GOT3 (cell line): ENCODE results near the gene PRKAR2B.
"Not testable (repeated sequence)": the region's sequence is repeated elsewhere in the genome, so short reads cannot be mapped to it uniquely, and the experiment has no call there.

Experiments
- DNase-seq: peaks from one replicate; lab custom pipeline; 2025; ENCODE audit warnings: mixed read lengths; lab: John Stamatoyannopoulos, UW

PRKAR2B gene

DNA sequence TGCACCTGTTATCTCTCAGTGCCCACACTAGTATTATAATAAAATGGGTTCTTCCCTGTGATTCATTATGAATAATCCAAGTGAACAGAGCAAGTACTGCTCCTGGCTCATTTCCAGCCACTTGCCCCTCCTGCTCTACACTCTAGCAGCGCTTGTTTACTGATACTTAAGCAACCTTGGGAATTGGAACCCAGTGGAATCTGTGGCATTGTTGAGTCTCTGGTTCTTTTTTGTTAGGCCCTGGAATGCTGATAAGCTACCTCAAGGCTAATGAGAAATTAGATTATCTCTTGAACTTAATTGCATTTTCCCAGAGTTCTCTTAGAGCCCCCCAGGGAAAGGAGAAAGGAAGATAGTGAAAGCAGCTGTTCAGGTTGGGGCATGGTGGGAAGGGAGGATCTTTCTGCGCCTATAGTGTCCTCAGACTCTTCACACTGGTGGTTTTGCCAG lies 34.0 kb downstream of the PRKAR2B start:
- DNase-seq, result no peak

DNA sequence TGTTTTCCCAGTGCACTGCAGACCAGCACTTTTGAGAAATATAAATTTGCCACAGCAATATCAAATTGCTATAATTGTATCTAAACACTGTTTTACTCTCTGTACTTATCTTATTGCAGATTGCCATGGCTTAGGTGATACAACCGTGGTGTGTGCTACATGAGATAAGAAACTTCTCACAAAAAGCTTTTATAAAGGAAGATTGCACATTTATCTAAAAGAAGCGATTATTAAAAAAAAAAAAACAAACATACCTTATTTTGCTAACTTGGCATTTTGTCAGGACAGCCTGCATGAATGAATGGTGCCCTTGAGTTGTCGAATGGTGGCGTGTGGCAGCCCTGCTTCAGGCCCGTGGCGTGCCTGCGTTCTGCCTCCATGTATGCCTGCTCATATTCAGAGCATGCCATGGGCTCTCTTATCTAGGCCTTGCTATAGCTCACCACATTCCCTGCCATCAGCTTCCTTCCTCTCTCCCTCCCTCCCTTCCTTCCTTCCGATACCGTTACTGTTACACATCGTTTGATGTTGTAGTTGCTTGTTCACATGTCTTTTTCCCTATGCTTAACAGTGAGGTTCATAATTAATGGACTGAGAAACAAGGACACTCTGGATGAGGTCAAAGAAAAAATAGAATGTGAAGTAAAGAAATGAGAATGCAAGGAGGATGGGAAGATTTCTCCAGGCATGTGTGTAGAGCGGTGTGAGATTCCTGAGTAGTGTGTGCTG lies 34.9 kb downstream of the PRKAR2B start:
- DNase-seq, result no peak

GRCh38 chr7:107080099-107080505 lies 35.6 kb downstream of the PRKAR2B start:
- no peak for DNase-seq

- no peak for DNase-seq
Measured at GRCh38 chr7:107080533-107080932, 36.0 kb downstream of the PRKAR2B start.

DNA sequence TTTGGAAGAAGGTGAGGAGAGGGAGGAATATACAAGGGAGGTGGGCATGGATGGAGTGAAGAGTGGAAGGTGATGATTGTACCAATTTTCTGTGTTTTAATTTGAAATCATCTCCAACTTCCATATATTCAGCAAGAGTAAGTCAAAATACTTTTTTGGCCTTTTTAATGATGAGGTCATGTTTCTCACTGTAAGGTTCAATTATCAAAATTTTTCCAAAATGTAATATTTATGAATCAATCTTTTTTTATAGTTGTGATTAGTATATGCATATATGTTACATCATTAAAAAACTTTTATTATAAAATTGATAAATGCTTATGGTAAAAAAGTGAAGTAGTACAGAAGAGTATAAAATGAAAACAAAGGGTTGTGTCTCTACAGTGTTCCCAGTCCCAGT lies 40.7 kb downstream of the PRKAR2B start:
- no peak for DNase-seq

DNA sequence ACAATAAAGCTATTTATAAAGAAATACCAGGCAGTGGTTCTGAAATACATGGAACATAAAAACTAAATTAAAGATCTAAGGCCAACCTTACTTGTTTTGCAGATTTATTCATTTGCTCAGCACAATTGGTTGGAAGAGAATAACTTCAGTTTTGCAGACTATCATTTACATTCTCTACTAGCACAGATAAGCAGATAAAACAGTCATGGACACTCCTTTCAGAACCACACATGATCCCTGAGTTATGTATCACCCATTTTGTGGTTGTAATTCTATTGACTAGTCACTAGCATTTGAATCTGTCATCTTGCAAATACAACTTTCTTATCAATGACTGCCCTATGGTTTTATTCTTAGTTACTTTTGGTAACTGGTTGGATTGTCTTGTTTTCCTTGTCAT lies 45.1 kb downstream of the PRKAR2B start:
- DNase-seq, result no peak

- DNase-seq, result no peak
Measured at GRCh38 chr7:107090457-107090856, 46.0 kb downstream of the PRKAR2B start.

- DNase-seq, result no peak
Measured at GRCh38 chr7:107091306-107091705, 46.8 kb downstream of the PRKAR2B start.

GRCh38 chr7:107093671-107094070 lies 49.2 kb downstream of the PRKAR2B start:
- not testable (repeated sequence) for DNase-seq

DNA sequence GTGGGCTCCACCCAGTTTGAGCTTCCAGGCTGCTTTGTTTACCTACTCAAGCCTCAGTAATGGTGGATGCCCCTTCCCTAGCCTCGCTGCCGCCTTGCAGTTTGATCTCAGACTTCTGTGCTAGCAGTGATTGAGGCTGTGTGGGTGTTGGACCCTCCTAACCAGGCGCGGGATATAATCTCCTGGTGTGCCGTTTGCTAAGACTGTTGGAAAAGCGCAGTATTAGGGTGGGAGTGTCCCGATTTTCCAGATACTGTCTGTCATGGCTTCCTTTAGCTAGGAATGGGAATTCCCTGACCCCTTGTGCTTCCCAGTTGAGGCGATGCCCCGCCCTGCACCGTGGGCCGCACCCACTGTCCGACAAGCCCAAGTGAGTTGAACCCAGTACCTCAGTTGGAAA lies 54.6 kb downstream of the PRKAR2B start:
- DNase-seq, result not testable (repeated sequence)

GRCh38 chr7:107100824-107101223 lies 56.3 kb downstream of the PRKAR2B start:
- DNase-seq, result no peak

GRCh38 chr7:107103369-107103768 lies 58.9 kb downstream of the PRKAR2B start:
- no peak for DNase-seq

- DNase-seq, result no peak
Measured at GRCh38 chr7:107104801-107105200, 60.3 kb downstream of the PRKAR2B start.

GRCh38 chr7:107105591-107106245 lies 61.2 kb downstream of the PRKAR2B start:
- DNase-seq, result no peak

DNA sequence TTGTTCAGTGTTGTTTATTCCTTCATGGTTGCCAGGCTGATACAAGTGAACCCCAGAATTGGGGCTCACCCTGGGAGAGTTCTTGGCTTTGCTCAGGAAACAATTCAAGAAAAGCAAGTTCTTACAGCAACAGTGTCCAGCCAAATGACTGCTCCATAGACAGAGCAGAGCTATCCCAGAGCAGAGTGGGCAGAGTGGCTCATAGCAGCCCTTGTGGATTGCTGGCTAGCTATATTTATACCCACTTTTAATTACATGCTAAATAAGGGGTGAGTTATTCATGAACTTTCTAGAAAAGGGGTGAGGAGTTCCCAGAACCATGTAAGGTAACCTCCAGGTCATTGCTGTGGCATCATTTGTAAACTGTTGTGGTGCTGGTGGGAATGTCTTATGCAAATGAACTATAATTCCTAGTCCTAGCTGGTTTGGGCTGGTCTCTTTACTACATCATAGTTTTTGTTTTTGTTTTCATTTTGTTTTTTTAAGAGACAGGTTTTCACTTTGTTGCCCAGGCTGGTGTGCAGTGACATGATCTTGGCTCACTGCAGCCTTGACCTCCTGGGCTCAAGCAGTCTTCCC lies 64.4 kb downstream of the PRKAR2B start:
- DNase-seq, result no peak

GRCh38 chr7:107109955-107110354 lies 65.5 kb downstream of the PRKAR2B start:
- DNase-seq, result no peak

GRCh38 chr7:107111196-107111595 lies 66.7 kb downstream of the PRKAR2B start:
- no peak for DNase-seq

DNA sequence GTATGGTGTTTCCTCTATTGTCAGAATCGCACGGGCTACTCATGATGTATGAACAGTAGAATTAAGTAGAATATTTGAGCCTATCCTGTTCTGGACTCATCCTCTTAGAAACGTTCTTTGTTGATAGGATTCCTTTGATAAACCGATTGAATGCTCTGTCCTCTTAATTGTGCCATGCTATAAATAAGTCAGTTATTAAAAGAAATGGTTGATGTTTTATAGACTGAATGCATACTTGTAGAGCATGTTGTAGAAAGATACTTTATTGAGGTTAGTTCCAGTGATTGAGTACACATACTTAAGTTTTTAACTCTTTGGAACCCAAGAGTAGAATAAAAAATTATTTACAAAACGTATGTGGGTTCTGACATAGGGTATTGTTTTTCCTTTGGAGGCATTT lies 69.4 kb downstream of the PRKAR2B start:
- DNase-seq, result no peak

DNA sequence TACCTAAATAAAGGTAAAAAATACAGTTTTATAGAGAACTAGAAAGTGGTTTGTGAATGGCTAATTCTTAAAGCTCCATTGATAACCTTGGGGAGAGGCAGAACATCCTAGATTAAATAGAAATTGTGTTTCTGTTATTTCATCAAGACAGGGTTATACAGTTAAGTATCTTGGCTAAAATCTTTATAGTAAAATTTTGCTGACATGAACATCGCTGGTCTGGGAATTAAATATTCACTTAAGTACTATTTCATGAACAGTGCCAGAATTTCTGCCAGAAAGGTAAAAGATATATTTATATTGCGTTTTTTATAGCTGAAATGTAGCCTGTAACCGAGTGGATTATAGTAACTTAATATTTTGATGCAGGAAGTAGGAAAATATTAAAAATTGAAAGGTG lies 70.6 kb downstream of the PRKAR2B start:
- no peak for DNase-seq

DNA sequence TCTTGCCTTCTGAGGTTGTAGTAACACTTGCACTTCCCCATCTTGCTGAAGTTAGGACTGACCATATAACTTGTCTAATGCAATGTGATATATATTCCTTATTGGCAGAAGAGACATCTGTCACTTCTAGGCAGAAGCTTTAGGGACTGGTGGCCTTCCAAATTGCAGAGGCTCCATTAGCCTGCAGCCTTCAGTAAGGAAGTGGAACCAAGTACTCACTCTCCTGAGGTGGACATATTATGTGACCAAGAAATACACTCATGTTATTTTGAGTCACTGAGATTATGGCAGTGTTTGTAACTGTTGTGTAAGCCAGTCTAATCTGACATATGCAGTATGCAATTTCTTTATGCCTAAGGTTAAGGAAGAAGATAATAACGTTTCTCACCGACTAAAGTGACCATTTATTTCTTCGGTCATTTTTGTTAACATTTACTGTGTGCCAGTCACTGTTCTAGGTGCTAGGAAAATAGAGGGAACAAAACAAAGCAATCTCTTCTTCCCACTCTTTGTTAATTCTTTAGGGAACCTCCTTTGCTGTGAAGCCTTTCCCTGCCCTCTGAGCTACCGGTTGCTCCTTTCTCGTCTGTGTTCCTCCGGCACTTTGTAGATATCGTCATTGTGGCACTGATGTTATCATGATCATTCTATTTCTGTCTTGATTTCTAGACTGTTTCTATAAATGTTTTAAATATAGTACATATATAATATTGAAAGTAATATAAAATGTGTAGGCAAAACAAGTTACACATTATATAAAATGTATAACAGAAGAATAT lies 71.4 kb downstream of the PRKAR2B start:
- no peak for DNase-seq

DNA sequence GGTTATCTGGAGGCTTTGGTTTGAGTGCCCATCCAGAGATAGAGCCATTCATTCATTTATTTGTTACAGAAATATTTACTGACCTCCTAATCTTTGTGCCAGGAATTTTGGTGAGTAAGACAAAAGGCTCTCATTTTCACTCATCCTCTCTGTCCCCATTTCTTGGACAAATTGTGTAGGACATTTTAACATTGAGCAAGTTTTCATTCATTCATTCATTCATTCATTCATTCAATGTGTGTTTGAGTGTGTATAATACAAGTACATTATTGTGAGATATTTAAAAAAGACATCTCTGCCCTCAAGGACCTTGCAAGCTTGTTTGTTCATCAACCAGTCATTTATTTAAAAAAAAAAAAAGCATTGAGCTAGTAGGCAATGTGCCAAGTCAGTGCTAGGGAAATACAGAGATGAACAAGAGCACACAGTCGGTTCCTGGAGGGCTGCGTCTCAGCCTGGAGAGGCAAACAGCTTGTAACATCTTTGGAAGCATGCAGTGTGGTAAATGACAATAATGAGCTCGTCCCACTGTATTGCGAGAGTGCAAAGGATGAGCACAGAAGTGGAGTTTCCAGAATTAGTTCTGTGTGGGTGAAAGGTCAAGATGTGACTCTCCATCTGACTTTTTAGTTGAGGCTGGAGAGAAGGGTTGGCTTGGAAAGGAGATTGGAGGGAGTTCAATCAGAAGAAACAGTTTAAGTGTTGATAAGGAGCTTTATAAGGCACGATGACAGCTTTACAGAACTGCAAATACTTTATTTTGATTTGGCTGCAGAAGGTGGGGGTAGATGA lies 73.8 kb downstream of the PRKAR2B start:
- no peak for DNase-seq
